Subcutaneous adipose tissue (tissue), 4 donors: ENCODE results near the gene VSX1. TPM values are rescaled to one million over a fixed set of nuclear protein-coding genes. Genes with fewer than 3 reads are reported as not detected.

Experiments used
- CTCF ChIP-seq: fragments of 450-650 bp; IDR thresholded peaks from one replicate; pipeline ENCODE4 v1.5.1; 2016; ENCODE audit warnings: low read depth, mild to moderate bottlenecking, control low read depth, antibody characterized with exemption, moderate library complexity
- total RNA-seq, 4 donors: library from RNA; depleted of rRNA; stranded (reverse); fragments of >200 nt; gene quantifications; one replicate each; pipeline ENCODE4 v1.1.0, GENCODE V29; 2016

VSX1 gene
- total RNA-seq, result not detected

- no peak for TF ChIP-seq CTCF
Measured at GRCh38 chr20:25081730-25082497, at the start of gene VSX1. TSS of gene VSX1 (minus strand) at chr20:25082141. CDS start at chr20:25082096, 45 bp downstream.

GRCh38 chr20:25129908-25130307 is 48.0 kb upstream of the VSX1 start:
- no peak for TF ChIP-seq CTCF

DNA sequence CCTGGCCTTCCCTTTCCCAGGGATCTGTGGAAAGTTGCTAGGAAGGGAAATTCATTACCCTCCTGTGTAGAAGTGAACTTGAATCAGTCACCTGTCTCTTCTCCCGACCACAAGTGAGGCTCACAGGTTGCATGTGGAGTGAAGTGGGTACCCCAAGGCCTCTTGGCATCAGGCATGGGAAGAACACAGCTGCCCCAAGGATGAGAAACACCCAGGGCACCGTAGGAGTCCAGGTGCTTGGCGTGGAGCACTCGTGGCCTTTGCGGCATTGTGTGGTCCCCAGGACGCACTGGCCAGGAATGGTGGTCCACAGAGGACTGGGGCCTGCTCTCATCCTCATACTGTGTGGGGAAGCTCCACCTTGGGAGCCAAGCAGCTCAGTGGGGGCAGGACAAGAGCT is 47.5 kb upstream of the VSX1 start:
- TF ChIP-seq CTCF, result no peak

DNA sequence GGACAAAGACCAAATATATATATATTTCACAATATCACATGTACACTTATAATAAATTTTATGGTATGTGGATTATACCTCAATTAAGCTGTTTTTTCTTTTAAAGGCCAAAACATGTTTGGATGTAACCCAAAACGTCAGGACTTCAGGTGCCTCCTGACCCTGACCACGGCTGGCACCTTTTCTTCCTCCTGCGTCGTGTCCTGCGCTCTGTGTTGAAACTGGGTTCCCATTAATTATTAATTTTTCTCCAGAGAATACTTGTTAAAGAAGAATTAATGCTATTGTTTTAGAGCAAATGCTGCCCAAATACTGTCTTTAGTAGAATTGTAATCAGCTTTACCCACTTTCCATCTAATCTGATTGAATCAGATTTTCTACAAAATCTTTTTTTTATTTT is 46.7 kb upstream of the VSX1 start:
- TF ChIP-seq CTCF, result no peak

GRCh38 chr20:25127761-25128537 is 46.0 kb upstream of the VSX1 start:
- TF ChIP-seq CTCF, result no peak

DNA sequence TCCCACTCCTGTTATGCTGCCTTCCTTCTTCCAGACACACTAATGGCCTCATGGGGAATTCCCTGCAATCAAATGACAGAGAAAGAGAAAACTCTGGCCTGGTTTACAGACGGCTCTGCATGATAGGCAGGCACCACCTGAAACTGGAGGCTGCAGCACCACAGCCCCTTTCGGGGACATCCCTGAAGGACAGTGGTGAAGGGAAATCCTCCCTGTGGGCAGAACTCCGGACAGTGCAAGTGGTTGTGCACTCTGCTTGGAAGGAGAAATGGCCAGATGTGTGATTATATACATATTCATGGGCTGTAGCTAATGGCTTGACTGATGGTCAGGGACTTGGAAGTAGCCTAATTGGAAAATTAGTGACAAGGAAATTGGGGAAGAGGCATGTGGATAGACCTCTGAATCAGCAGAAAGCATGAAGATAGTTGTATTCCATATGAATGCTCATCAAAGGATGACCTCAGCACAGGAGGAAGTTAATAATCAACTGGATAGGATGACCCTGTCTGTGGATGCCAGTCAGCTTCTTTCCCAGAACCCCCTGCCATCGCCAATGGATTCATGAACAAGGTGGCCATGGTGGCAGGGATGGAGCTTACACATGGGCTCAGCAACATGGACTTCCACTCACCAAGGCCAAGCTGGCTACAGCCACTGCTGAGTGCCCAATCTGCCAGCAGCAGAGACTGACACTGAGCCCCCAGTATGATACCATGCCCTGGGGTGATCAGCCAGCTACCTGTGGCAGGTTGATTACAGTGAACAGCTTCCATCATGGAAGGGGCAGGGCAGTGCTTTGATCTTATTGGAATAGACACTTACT is 44.5 kb upstream of the VSX1 start:
- no peak for TF ChIP-seq CTCF

DNA sequence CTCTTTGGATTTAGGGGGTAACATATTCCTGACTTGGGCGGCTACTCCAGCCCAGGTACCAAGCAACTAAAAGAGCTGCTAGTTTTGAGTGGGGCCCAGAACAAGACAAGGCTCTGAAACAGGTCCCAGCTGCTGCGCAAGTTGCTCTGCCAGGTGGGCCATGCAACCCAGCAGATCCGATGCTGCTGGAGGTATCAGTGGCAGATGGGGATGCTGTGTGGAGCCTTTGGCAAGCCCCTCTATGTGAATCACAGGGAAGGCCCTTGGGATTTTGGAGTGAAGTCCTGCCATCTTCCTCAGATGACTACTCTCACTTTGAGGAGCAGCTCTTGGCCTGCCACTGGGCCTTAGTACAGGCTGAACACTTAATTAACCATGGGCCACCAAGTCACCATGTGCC is 43.7 kb upstream of the VSX1 start:
- TF ChIP-seq CTCF, result no peak
